HT1080 (cell line): ENCODE data around the gene DOCK1. TPM values are rescaled to one million over a fixed set of nuclear protein-coding genes. Genes with fewer than 3 reads are reported as not detected.
A peak's percentile ranks its signal among the peaks of the same experiment; 100 is the strongest.

Experiments used
- DNase-seq: peaks from one replicate; pipeline ENCODE4 v3.0.0-alpha.2; 2015; ENCODE audit warnings: low read depth
- total RNA-seq: library from RNA; depleted of rRNA; stranded (reverse); fragments of >200 nt; shearing (Covaris generic); gene quantifications from 2 replicates; pipeline ENCODE4 v1.2.3, GENCODE V29; 2014

Gene DOCK1
- total RNA-seq, 1 experiment from 2014 or later: 28.6 TPM

- no peak for DNase-seq
These were observed 254.5 kb downstream of the DOCK1 start for GRCh38 chr10:127159648-127160245.

GRCh38 chr10:127161482-127161881, 256.3 kb downstream of the DOCK1 start:
- DNase-seq: no peak

- DNase-seq: no peak
These were observed 257.6 kb downstream of the DOCK1 start for GRCh38 chr10:127162841-127163240.

GRCh38 chr10:127168261-127168660, 263.0 kb downstream of the DOCK1 start:
- DNase-seq: no peak

GRCh38 chr10:127174866-127175265, 269.6 kb downstream of the DOCK1 start:
- no peak for DNase-seq

GRCh38 chr10:127175357-127176110, 270.3 kb downstream of the DOCK1 start:
- DNase-seq: no peak

- DNase-seq: no peak
These were observed 271.4 kb downstream of the DOCK1 start for GRCh38 chr10:127176649-127177048.

- DNase-seq: no peak
These were observed 274.5 kb downstream of the DOCK1 start for GRCh38 chr10:127179612-127180250.

GRCh38 chr10:127182161-127182560, 276.9 kb downstream of the DOCK1 start:
- DNase-seq: no peak

- DNase-seq: no peak
These were observed 279.4 kb downstream of the DOCK1 start for GRCh38 chr10:127184582-127184981.

- DNase-seq: no peak
These were observed 281.6 kb downstream of the DOCK1 start for GRCh38 chr10:127186813-127187212.

GRCh38 chr10:127189226-127189625, 284.0 kb downstream of the DOCK1 start:
- DNase-seq: no peak

- DNase-seq: no peak
These were observed 285.2 kb downstream of the DOCK1 start for GRCh38 chr10:127190427-127190826.

GRCh38 chr10:127193125-127193524, 287.9 kb downstream of the DOCK1 start:
- DNase-seq: peak; percentile 25

- DNase-seq: no peak
These were observed 288.9 kb downstream of the DOCK1 start for GRCh38 chr10:127194111-127194510.

- no peak for DNase-seq
These were observed 289.4 kb downstream of the DOCK1 start for GRCh38 chr10:127194599-127194998.

GRCh38 chr10:127195041-127195506, 289.8 kb downstream of the DOCK1 start:
- no peak for DNase-seq

GRCh38 chr10:127195571-127196281, 290.5 kb downstream of the DOCK1 start:
- DNase-seq: no peak

GRCh38 chr10:127196282-127197153, 291.3 kb downstream of the DOCK1 start, which contains the start of gene INSYN2A:
Gene INSYN2A (minus strand): TSS chr10:127196591. CDS start chr10:127176395, 20,196 bp downstream.
- peak; percentile 60 for DNase-seq

- DNase-seq: no peak
These were observed 291.9 kb downstream of the DOCK1 start for GRCh38 chr10:127197154-127197432.

- DNase-seq: no peak
These were observed 293.1 kb downstream of the DOCK1 start for GRCh38 chr10:127198307-127198706.
